Measurements from ENCODE around the gene GAS5. TPM values are rescaled to one million over a fixed set of nuclear protein-coding genes. Genes with fewer than 3 reads are reported as not detected.

The GAS5 gene
- total RNA-seq, 1 donor from 2014 or later: 2,249 TPM

DNA sequence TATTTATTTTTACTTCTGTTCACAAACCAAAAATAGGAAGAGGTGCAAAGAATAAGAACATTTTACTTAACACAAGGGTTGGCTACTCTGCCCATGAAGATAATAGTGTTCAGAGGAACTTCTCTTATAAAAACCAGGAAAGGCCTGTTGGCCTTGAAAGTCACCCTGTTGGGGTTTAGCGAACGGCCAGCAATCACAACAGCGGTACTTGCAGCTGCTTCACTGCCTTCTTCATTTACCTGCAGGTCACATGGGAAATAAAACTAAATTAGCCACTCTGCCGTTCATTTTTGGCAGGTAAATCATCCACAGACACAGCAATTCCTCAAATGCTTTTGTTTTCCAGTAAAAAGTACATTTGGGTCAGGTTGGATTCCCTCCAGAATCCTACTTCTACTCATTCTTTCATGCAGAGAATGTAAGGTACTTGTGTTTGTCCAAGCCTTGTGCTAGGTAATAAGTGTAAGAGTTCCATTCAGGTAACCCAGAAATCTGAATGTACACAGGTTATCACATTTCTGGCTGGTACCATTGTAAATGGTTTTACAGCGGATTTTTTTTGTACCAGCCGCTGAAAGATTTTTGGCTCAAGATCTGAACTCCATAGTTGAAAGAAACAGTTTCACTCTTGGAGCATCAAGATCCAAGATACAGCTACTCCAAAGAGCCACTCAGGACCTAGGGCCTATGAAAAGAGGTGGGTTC, 36.2 kb upstream of the GAS5 start:
- no peak for TF ChIP-seq CTCF (IDR thresholded peaks at IDR 0.05; ENCODE audit: insufficient read depth, low read length, poor library complexity, severe bottlenecking)
- no peak for DNase-seq (ENCODE audit: low read depth)
- H3K4me3 ChIP-seq (ENCODE audit: low read depth, low read length): no peak overlapping the region

DNA sequence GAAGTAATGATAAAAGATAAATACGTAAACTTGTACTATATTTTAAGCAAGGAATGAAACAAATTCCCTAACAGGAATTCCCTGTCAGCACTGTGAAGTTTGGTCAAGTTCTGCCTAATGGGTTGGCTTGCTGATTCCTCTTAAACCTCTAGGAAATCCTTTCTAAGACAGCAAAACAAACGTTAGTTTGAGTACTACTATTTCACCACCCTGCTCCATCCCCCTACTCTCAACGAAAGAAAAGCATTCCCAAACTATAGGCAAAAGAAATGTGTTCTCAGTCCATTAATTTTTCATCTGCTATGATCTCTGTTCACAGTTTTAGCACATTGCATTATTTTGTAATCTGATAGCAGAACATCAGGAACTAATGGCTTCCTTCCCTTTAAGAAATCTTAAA, 33.2 kb upstream of the GAS5 start:
- no peak for TF ChIP-seq CTCF (IDR thresholded peaks at IDR 0.05; ENCODE audit: insufficient read depth, low read length, poor library complexity, severe bottlenecking)
- Histone ChIP-seq H3K27me3 (ENCODE audit: control insufficient read depth, insufficient read depth, low read length) (no peaks in the 10 kb centered on the region), H3K4me3 (ENCODE audit: low read depth, low read length) (no peak overlapping the region), H3K36me3 (ENCODE audit: control insufficient read depth, insufficient read depth, low read length) (no peaks in the 10 kb centered on the region)
- no peak for DNase-seq (ENCODE audit: low read depth)

More for the DNA sequence above, 36.2 kb upstream of the GAS5 start:
- Histone ChIP-seq H3K36me3 (ENCODE audit: control insufficient read depth, insufficient read depth, low read length) (no peaks in the 10 kb centered on the region), H3K27me3 (ENCODE audit: control insufficient read depth, insufficient read depth, low read length) (no peaks in the 10 kb centered on the region)

DNA sequence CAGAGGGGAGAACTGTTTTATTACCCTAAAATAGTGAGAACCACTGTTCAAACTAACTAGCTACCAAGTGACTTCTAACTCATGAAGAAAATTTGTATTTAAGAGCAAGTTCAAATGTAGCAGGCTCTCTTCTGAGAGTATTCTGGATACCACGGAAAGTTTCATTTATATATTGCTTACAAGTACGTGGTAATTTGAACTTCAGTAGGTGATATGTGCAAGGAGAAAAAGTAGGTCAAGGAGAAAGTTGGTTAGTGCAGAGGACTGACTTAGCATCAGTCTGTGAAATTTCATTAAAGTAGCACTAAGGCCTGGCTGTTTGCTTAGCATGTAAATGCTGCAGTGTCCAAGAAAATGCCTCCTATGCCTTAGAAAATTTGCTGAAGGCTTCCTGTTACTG, 32.6 kb upstream of the GAS5 start:
- TF ChIP-seq CTCF (IDR thresholded peaks at IDR 0.05; ENCODE audit: insufficient read depth, low read length, poor library complexity, severe bottlenecking): no peak
- DNase-seq (ENCODE audit: low read depth): no peak
- Histone ChIP-seq H3K4me3 (ENCODE audit: low read depth, low read length) (no peak overlapping the region), H3K27me3 (ENCODE audit: control insufficient read depth, insufficient read depth, low read length) (no peaks in the 10 kb centered on the region), H3K36me3 (ENCODE audit: control insufficient read depth, insufficient read depth, low read length) (no peaks in the 10 kb centered on the region)

GRCh38 chr1:173894189-173894588, 26.4 kb upstream of the GAS5 start:
- H3K27me3 ChIP-seq (ENCODE audit: control insufficient read depth, insufficient read depth, low read length): no peaks in the 10 kb centered on the region
- no peak for TF ChIP-seq CTCF (IDR thresholded peaks at IDR 0.05; ENCODE audit: insufficient read depth, low read length, poor library complexity, severe bottlenecking)
- DNase-seq (ENCODE audit: low read depth): no peak
- H3K4me3 ChIP-seq (ENCODE audit: low read depth, low read length): no peak overlapping the region
- no peaks in the 10 kb centered on the region for H3K36me3 ChIP-seq (ENCODE audit: control insufficient read depth, insufficient read depth, low read length)

GRCh38 chr1:173893611-173894010, 25.8 kb upstream of the GAS5 start:
- H3K4me3 ChIP-seq (ENCODE audit: low read depth, low read length): no peak overlapping the region
- no peaks in the 10 kb centered on the region for H3K27me3 ChIP-seq (ENCODE audit: control insufficient read depth, insufficient read depth, low read length)
- H3K36me3 ChIP-seq (ENCODE audit: control insufficient read depth, insufficient read depth, low read length): no peaks in the 10 kb centered on the region
- TF ChIP-seq CTCF (IDR thresholded peaks at IDR 0.05; ENCODE audit: insufficient read depth, low read length, poor library complexity, severe bottlenecking): no peak
- DNase-seq (ENCODE audit: low read depth): no peak

DNA sequence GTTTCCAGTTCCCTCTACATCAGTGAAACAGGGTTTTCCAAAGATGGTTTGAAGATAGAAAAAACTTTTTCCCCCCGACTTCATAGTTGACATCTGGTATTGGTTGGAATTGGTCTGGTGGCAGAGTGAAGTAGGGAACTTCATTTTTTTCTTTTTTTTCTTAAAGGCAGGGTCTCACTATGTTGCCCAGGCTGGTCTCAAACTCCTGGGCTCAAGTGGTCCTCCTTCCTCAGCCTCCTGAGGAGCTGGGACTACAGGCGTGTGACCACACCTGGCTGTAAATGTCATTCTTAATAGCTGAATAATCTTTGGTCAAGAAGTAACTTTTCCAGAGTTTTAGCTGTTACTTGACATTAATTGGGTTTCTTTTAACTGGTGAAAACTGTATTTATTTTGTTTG, 22.1 kb upstream of the GAS5 start:
- no peaks in the 10 kb centered on the region for H3K27me3 ChIP-seq (ENCODE audit: control insufficient read depth, insufficient read depth, low read length)
- peaks cover 1% of the 10 kb centered on the region for H3K36me3 ChIP-seq (ENCODE audit: control insufficient read depth, insufficient read depth, low read length)
- TF ChIP-seq CTCF (IDR thresholded peaks at IDR 0.05; ENCODE audit: insufficient read depth, low read length, poor library complexity, severe bottlenecking): no peak
- H3K4me3 ChIP-seq (ENCODE audit: low read depth, low read length): no peak overlapping the region
- DNase-seq (ENCODE audit: low read depth): no peak

All from kidney epithelial cell (primary cell).